ENCODE data around the gene BTBD3.
A peak's percentile ranks its signal among the peaks of the same experiment; 100 is the strongest.

The BTBD3 gene

DNA sequence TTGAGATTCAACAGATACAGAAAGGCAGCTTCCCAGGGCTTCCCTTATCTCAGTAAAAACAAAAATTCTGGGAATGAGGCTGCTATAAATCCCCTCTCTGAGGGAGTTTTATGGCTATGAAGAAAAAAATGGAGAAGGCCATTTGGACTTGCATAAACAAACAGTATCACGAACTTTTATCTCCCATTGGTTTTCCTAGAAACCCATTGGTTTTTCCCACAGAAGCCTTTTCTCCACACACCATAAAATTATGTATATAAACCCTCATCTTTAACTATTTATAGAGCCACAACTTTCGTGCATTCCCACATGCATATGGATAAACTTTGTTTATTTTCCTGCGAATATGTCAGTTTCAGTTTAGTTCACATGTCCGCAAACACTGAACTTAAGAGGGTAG, 36.2 kb upstream of the BTBD3 start:
- no peaks in the 10 kb centered on the region for H3K79me2 ChIP-seq
- H2AFZ ChIP-seq = no peak overlapping the region
- H3K9ac ChIP-seq = no peak overlapping the region
- no peaks in the 10 kb centered on the region for H3K36me3 ChIP-seq (ENCODE audit: control insufficient read depth, insufficient read depth, low read length)
- no peak overlapping the region for H3K27ac ChIP-seq
- H3K4me3 ChIP-seq (ENCODE audit: low read depth, low read length) = no peak overlapping the region
- no peaks in the 10 kb centered on the region for H3K9me3 ChIP-seq (ENCODE audit: control insufficient read depth, low read length)
- no peak overlapping the region for H3K4me2 ChIP-seq (ENCODE audit: low read length)
- no peaks in the 10 kb centered on the region for H3K4me1 ChIP-seq
- no peaks in the 10 kb centered on the region for H3K27me3 ChIP-seq (ENCODE audit: control insufficient read depth, insufficient read depth, low read length)
- TF ChIP-seq, protein P1, sequence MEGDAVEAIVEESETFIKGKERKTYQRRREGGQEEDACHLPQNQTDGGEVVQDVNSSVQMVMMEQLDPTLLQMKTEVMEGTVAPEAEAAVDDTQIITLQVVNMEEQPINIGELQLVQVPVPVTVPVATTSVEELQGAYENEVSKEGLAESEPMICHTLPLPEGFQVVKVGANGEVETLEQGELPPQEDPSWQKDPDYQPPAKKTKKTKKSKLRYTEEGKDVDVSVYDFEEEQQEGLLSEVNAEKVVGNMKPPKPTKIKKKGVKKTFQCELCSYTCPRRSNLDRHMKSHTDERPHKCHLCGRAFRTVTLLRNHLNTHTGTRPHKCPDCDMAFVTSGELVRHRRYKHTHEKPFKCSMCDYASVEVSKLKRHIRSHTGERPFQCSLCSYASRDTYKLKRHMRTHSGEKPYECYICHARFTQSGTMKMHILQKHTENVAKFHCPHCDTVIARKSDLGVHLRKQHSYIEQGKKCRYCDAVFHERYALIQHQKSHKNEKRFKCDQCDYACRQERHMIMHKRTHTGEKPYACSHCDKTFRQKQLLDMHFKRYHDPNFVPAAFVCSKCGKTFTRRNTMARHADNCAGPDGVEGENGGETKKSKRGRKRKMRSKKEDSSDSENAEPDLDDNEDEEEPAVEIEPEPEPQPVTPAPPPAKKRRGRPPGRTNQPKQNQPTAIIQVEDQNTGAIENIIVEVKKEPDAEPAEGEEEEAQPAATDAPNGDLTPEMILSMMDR (IDR thresholded peaks at IDR 0.05) = no peak

GRCh38 chr20:11882651-11883050, 35.0 kb upstream of the BTBD3 start:
- no peaks in the 10 kb centered on the region for H3K4me1 ChIP-seq
- H2AFZ ChIP-seq = no peak overlapping the region
- H3K9ac ChIP-seq = no peak overlapping the region
- H3K4me3 ChIP-seq (ENCODE audit: low read depth, low read length) = no peak overlapping the region
- H3K4me2 ChIP-seq (ENCODE audit: low read length) = no peak overlapping the region
- no peaks in the 10 kb centered on the region for H3K79me2 ChIP-seq
- H3K9me3 ChIP-seq (ENCODE audit: control insufficient read depth, low read length) = no peaks in the 10 kb centered on the region
- no peak overlapping the region for H3K27ac ChIP-seq
- H3K27me3 ChIP-seq (ENCODE audit: control insufficient read depth, insufficient read depth, low read length) = no peaks in the 10 kb centered on the region
- TF ChIP-seq, protein P1 (IDR thresholded peaks at IDR 0.05) = no peak
- no peaks in the 10 kb centered on the region for H3K36me3 ChIP-seq (ENCODE audit: control insufficient read depth, insufficient read depth, low read length)

DNA sequence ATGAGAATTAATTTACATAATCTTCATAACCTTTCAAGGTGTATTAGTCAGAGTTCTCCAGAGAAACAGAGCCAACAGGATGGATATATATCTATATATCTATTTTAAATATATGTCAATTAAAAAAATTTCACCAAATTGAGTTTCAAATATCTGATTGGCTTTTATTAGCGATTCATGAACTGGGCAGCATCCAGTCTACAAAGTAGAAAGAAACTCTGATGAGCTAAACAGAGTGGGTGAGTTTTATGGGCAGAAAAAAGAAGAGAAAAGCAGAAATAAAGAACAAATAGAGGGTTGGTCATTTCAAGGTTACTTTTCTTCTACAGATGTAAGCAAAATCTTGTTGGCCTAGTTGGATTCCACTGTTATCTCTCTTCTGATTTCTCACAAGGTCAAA, 29.0 kb upstream of the BTBD3 start:
- peak overlapping the region; percentile 47 for H2AFZ ChIP-seq
- no peak overlapping the region for H3K4me3 ChIP-seq (ENCODE audit: low read depth, low read length)
- H3K4me1 ChIP-seq = no peaks in the 10 kb centered on the region
- no peaks in the 10 kb centered on the region for H3K27me3 ChIP-seq (ENCODE audit: control insufficient read depth, insufficient read depth, low read length)
- H3K4me2 ChIP-seq (ENCODE audit: low read length) = no peak overlapping the region
- H3K9me3 ChIP-seq (ENCODE audit: control insufficient read depth, low read length) = no peaks in the 10 kb centered on the region
- H3K36me3 ChIP-seq (ENCODE audit: control insufficient read depth, insufficient read depth, low read length) = no peaks in the 10 kb centered on the region
- no peak overlapping the region for H3K27ac ChIP-seq
- TF ChIP-seq, protein P1 (IDR thresholded peaks at IDR 0.05) = no peak
- H3K9ac ChIP-seq = no peak overlapping the region
- H3K79me2 ChIP-seq = no peaks in the 10 kb centered on the region

GRCh38 chr20:11890331-11891076, 27.2 kb upstream of the BTBD3 start:
- no peaks in the 10 kb centered on the region for H3K27me3 ChIP-seq (ENCODE audit: control insufficient read depth, insufficient read depth, low read length)
- H3K9ac ChIP-seq = no peak overlapping the region
- no peaks in the 10 kb centered on the region for H3K36me3 ChIP-seq (ENCODE audit: control insufficient read depth, insufficient read depth, low read length)
- peaks cover 4% of the 10 kb centered on the region for H3K4me1 ChIP-seq
- TF ChIP-seq, protein P1 (IDR thresholded peaks at IDR 0.05) = no peak
- peak overlapping the region; percentile 73 for H3K4me3 ChIP-seq (ENCODE audit: low read depth, low read length)
- peak overlapping the region; percentile 71 for H3K27ac ChIP-seq
- no peaks in the 10 kb centered on the region for H3K9me3 ChIP-seq (ENCODE audit: control insufficient read depth, low read length)
- peak overlapping the region; percentile 79 for H2AFZ ChIP-seq
- peak overlapping the region; percentile 43 for H3K4me2 ChIP-seq (ENCODE audit: low read length)
- H3K79me2 ChIP-seq = peaks cover 5% of the 10 kb centered on the region
